Hepatocyte (in vitro differentiated cells): Measurements from ENCODE around the gene MEF2C. TPM values are rescaled to one million over a fixed set of nuclear protein-coding genes. Genes with fewer than 3 reads are reported as not detected.

Experiments used
- DNase-seq: peaks from one replicate; pipeline ENCODE4 v3.0.0-alpha.2; 2016; ENCODE audit warnings: low spot score
- H2AFZ ChIP-seq: fragments of 200-600 bp; sonication (generic); 2 replicates; pipeline ENCODE4 v1.6.0; 2016; ENCODE audit warnings: antibody characterized with exemption, mild to moderate bottlenecking
- H3K27ac ChIP-seq: fragments of 200-600 bp; sonication (generic); 2 replicates; pipeline ENCODE4 v1.5.1; 2016; ENCODE audit warnings: mild to moderate bottlenecking
- H3K27me3 ChIP-seq: fragments of 200-600 bp; sonication (generic); 2 replicates; pipeline ENCODE4 v1.6.1; 2016
- H3K36me3 ChIP-seq: fragments of 200-600 bp; sonication (generic); replicated peaks from 2 replicates; pipeline ENCODE4 v1.5.1; 2016; ENCODE audit warnings: low read depth; ENCODE audit not compliant: insufficient read depth
- H3K4me1 ChIP-seq: fragments of 200-600 bp; sonication (generic); 2 replicates; pipeline ENCODE4 v1.5.1; 2016; ENCODE audit warnings: mild to moderate bottlenecking, moderate library complexity; ENCODE audit not compliant: insufficient read depth
- H3K4me2 ChIP-seq: fragments of 200-600 bp; sonication (generic); 2 replicates; pipeline ENCODE4 v1.6.0; 2016
- H3K4me3 ChIP-seq: fragments of 200-600 bp; sonication (generic); 2 replicates; pipeline ENCODE4 v1.5.1; 2016; ENCODE audit warnings: mild to moderate bottlenecking
- H3K79me2 ChIP-seq: fragments of 200-600 bp; sonication (generic); 2 replicates; pipeline ENCODE4 v1.6.0; 2017; ENCODE audit warnings: mild to moderate bottlenecking
- H3K9me2 ChIP-seq: fragments of 200-600 bp; sonication (generic); replicated peaks from 2 replicates; pipeline ENCODE4 v1.6.0; 2017; ENCODE audit warnings: mild to moderate bottlenecking; ENCODE audit not compliant: insufficient read depth
- H3K9me3 ChIP-seq: fragments of 200-600 bp; sonication (generic); 2 replicates; pipeline ENCODE4 v1.5.1; 2016; ENCODE audit warnings: low read depth, mild to moderate bottlenecking
- H4K20me1 ChIP-seq: fragments of 200-600 bp; sonication (generic); 2 replicates; pipeline ENCODE4 v1.6.0; 2016; ENCODE audit warnings: mild to moderate bottlenecking; ENCODE audit not compliant: insufficient read depth, poor library complexity, severe bottlenecking
- EZH2 ChIP-seq: fragments of 200-600 bp; sonication (generic); IDR thresholded peaks from 2 replicates; pipeline ENCODE4 v1.6.1; 2016; ENCODE audit warnings: antibody characterized with exemption, mild to moderate bottlenecking, borderline replicate concordance
- EZH2phosphoT487 ChIP-seq: fragments of 200-600 bp; sonication (generic); IDR thresholded peaks from one replicate; pipeline ENCODE4 v1.6.1; 2018; ENCODE audit warnings: antibody characterized with exemption, mild to moderate bottlenecking, low read depth, moderate library complexity; ENCODE audit not compliant: unreplicated experiment, severe bottlenecking
- WGBS: methylation state at CpG from one replicate; pipeline ENCODE4 v1.1.6; 2016; ENCODE audit warnings: low lambda C conversion rate; ENCODE audit errors: missing lambda C conversion rate; 5-methylcytosine and 5-hydroxymethylcytosine counted together
- polyA plus RNA-seq: library from polyadenylated mRNA; unstranded; fragments of >200 nt; fragmentation: Nextera tagmentation; extraction: Ambion mirVana; gene quantifications from 2 replicates; pipeline ENCODE4 v1.2.1, GENCODE V29; 2016
- total RNA-seq: library from RNA; depleted of rRNA; stranded (reverse); fragments of >200 nt; gene quantifications from 2 replicates; pipeline ENCODE4 v1.2.3, GENCODE V29; 2014
- TF ChIP-seq, protein P1 (sequence below): fragments of 200-600 bp; sonication (generic); IDR thresholded peaks from 2 replicates; pipeline ENCODE4 v1.5.1; 2016; ENCODE audit warnings: antibody characterized with exemption, mild to moderate bottlenecking; ENCODE audit not compliant: poor library complexity

The MEF2C gene
- total and polyA plus RNA-seq, 2 experiments from 2014 or later, result 5.9 to 14.6 TPM

DNA sequence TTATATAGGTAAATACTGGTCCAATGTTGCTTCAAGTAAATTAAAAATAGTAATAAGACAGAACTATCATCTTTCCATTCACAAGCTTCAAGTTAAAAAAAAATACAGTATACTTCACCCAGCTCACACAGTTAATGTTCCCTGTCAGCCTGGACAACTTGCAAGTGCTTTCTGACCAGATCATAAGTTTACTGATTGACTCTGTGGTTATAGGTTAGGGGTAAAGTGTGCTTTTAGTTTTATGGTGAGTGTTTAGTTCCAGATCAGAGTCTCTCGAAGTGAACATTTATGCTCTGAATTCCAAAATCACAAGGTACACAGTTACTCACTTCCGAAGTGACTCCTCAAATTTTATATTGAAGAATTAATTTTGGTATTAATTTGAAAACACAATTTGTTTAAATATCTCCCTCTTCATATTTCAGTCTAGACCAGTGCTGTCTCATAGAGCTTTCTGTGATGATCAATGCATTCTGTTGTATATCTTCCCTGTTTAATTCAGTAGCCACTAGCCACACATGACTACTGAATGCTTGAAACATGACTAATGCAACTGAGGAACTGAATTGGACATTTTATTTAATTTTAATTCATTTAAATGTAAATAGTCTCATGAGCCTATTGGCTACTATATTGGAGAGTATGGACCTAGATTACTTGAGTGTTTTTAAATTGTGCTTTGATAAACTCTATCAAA, 90.7 kb downstream of the MEF2C start:
- H3K27me3 ChIP-seq, result no peaks in the 10 kb centered on the region
- H3K9me2 ChIP-seq, result no peaks in the 10 kb centered on the region
- no peaks in the 10 kb centered on the region for H3K36me3 ChIP-seq
- no peak for DNase-seq
- TF ChIP-seq EZH2phosphoT487, result no peak
- TF ChIP-seq, protein P1, sequence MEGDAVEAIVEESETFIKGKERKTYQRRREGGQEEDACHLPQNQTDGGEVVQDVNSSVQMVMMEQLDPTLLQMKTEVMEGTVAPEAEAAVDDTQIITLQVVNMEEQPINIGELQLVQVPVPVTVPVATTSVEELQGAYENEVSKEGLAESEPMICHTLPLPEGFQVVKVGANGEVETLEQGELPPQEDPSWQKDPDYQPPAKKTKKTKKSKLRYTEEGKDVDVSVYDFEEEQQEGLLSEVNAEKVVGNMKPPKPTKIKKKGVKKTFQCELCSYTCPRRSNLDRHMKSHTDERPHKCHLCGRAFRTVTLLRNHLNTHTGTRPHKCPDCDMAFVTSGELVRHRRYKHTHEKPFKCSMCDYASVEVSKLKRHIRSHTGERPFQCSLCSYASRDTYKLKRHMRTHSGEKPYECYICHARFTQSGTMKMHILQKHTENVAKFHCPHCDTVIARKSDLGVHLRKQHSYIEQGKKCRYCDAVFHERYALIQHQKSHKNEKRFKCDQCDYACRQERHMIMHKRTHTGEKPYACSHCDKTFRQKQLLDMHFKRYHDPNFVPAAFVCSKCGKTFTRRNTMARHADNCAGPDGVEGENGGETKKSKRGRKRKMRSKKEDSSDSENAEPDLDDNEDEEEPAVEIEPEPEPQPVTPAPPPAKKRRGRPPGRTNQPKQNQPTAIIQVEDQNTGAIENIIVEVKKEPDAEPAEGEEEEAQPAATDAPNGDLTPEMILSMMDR, result no peak
- no peak for TF ChIP-seq EZH2
- H4K20me1 ChIP-seq, result no peaks in the 10 kb centered on the region
- no peaks in the 10 kb centered on the region for H3K9me3 ChIP-seq
- H3K27ac ChIP-seq, result no peak overlapping the region
- 71% methylated on average over 2 of the region's 2 CpGs for WGBS
- no peaks in the 10 kb centered on the region for H3K79me2 ChIP-seq
- H3K4me1 ChIP-seq, result no peaks in the 10 kb centered on the region
- no peak overlapping the region for H2AFZ ChIP-seq
- no peak overlapping the region for H3K4me2 ChIP-seq
- H3K4me3 ChIP-seq, result no peak overlapping the region

GRCh38 chr5:88787856-88788255, 95.1 kb downstream of the MEF2C start:
- H3K4me2 ChIP-seq, result no peak overlapping the region

GRCh38 chr5:88786789-88787188, 96.2 kb downstream of the MEF2C start:
- Histone ChIP-seq H3K36me3 (no peaks in the 10 kb centered on the region), H3K4me2 (no peak overlapping the region), H3K4me3 (no peak overlapping the region), H3K9me3 (no peaks in the 10 kb centered on the region), H3K9me2 (no peaks in the 10 kb centered on the region), H3K27me3 (no peaks in the 10 kb centered on the region), H3K4me1 (peaks cover 14% of the 10 kb centered on the region), H3K79me2 (no peaks in the 10 kb centered on the region), H2AFZ (no peak overlapping the region), H3K27ac (peak overlapping the region; percentile 81), H4K20me1 (no peaks in the 10 kb centered on the region)
- DNase-seq, result no peak
- 86% methylated on average over 2 of the region's 2 CpGs for WGBS
- TF ChIP-seq, protein P1, result no peak
- no peak for TF ChIP-seq EZH2phosphoT487
- TF ChIP-seq EZH2, result no peak

More at GRCh38 chr5:88787856-88788255, 95.1 kb downstream of the MEF2C start:
- no peak for DNase-seq
- Histone ChIP-seq H3K36me3 (no peaks in the 10 kb centered on the region), H3K27me3 (no peaks in the 10 kb centered on the region), H3K79me2 (no peaks in the 10 kb centered on the region), H2AFZ (no peak overlapping the region), H3K9me3 (no peaks in the 10 kb centered on the region), H3K9me2 (no peaks in the 10 kb centered on the region), H4K20me1 (no peaks in the 10 kb centered on the region), H3K4me1 (peaks cover 14% of the 10 kb centered on the region), H3K4me3 (no peak overlapping the region), H3K27ac (no peak overlapping the region)
- WGBS, result 100% methylated on average over 3 of the region's 3 CpGs
- TF ChIP-seq EZH2phosphoT487 (no peak), EZH2 (no peak)
- TF ChIP-seq, protein P1, result no peak
